Mucosa of stomach (tissue), 1 donor: ENCODE results near the gene PSAP.

ENCODE experiments used
- H3K27me3 ChIP-seq: one replicate; pipeline ENCODE4 v1.7.0; 2013; ENCODE audit warnings: mild to moderate bottlenecking, low read length; ENCODE audit not compliant: control insufficient read depth, insufficient read depth
- H3K36me3 ChIP-seq: one replicate; pipeline ENCODE4 v1.7.0; 2013; ENCODE audit warnings: low read length; ENCODE audit not compliant: control insufficient read depth, insufficient read depth
- H3K4me1 ChIP-seq: one replicate; pipeline ENCODE4 v1.7.0; 2013; ENCODE audit warnings: mild to moderate bottlenecking, low read length; ENCODE audit not compliant: control insufficient read depth, insufficient read depth
- H3K4me3 ChIP-seq: one replicate; pipeline ENCODE4 v1.7.0; 2013; ENCODE audit warnings: low read length
- H3K9ac ChIP-seq: one replicate; pipeline ENCODE4 v1.7.0; 2013; ENCODE audit warnings: mild to moderate bottlenecking, low read length, moderate library complexity
- H3K9me3 ChIP-seq: one replicate; pipeline ENCODE4 v1.7.0; 2013; ENCODE audit warnings: mild to moderate bottlenecking, low read length, moderate library complexity; ENCODE audit not compliant: control insufficient read depth
- donor health status: Pancreatic carcinoma.

PSAP gene

GRCh38 chr10:71848325-71849275, 2.5 kb downstream of the PSAP start:
- no peak overlapping the region for H3K4me3 ChIP-seq

GRCh38 chr10:71847418-71847817, 3.6 kb downstream of the PSAP start:
- H3K4me3 ChIP-seq: no peak overlapping the region
- peaks cover 4% of the 10 kb centered on the region for H3K4me1 ChIP-seq
- H3K9me3 ChIP-seq: no peaks in the 10 kb centered on the region
- no peak overlapping the region for H3K9ac ChIP-seq
- no peaks in the 10 kb centered on the region for H3K36me3 ChIP-seq
- no peaks in the 10 kb centered on the region for H3K27me3 ChIP-seq

More at GRCh38 chr10:71848325-71849275, 2.5 kb downstream of the PSAP start:
- H3K4me1 ChIP-seq: peaks cover 4% of the 10 kb centered on the region
- no peak overlapping the region for H3K9ac ChIP-seq
- H3K36me3 ChIP-seq: no peaks in the 10 kb centered on the region
- H3K9me3 ChIP-seq: no peaks in the 10 kb centered on the region
- H3K27me3 ChIP-seq: no peaks in the 10 kb centered on the region

- Histone ChIP-seq H3K36me3 (no peaks in the 10 kb centered on the region), H3K9ac (no peak overlapping the region), H3K27me3 (no peaks in the 10 kb centered on the region), H3K4me3 (no peak overlapping the region), H3K9me3 (no peaks in the 10 kb centered on the region), H3K4me1 (peaks cover 4% of the 10 kb centered on the region)
Measured at GRCh38 chr10:71846816-71847215, 4.2 kb downstream of the PSAP start.

- Histone ChIP-seq H3K4me3 (no peak overlapping the region), H3K36me3 (no peaks in the 10 kb centered on the region), H3K9me3 (no peaks in the 10 kb centered on the region), H3K9ac (no peak overlapping the region), H3K27me3 (no peaks in the 10 kb centered on the region), H3K4me1 (peaks cover 4% of the 10 kb centered on the region)
Measured at GRCh38 chr10:71845410-71846405, 5.3 kb downstream of the PSAP start.

GRCh38 chr10:71844695-71845094, 6.4 kb downstream of the PSAP start:
- Histone ChIP-seq H3K9me3 (no peaks in the 10 kb centered on the region), H3K36me3 (no peaks in the 10 kb centered on the region), H3K27me3 (no peaks in the 10 kb centered on the region), H3K9ac (no peak overlapping the region), H3K4me3 (no peak overlapping the region), H3K4me1 (peaks cover 10% of the 10 kb centered on the region)

GRCh38 chr10:71844084-71844483, 7.0 kb downstream of the PSAP start:
- Histone ChIP-seq H3K4me1 (peaks cover 7% of the 10 kb centered on the region), H3K36me3 (no peaks in the 10 kb centered on the region)

GRCh38 chr10:71842856-71843686, 8.0 kb downstream of the PSAP start:
- Histone ChIP-seq H3K4me3 (no peak overlapping the region), H3K4me1 (peaks cover 12% of the 10 kb centered on the region)

More at GRCh38 chr10:71844084-71844483, 7.0 kb downstream of the PSAP start:
- no peaks in the 10 kb centered on the region for H3K9me3 ChIP-seq
- no peak overlapping the region for H3K4me3 ChIP-seq
- H3K9ac ChIP-seq: no peak overlapping the region
- H3K27me3 ChIP-seq: no peaks in the 10 kb centered on the region

GRCh38 chr10:71842422-71842821, 8.6 kb downstream of the PSAP start:
- Histone ChIP-seq H3K4me1 (peaks cover 18% of the 10 kb centered on the region), H3K36me3 (no peaks in the 10 kb centered on the region), H3K9ac (no peak overlapping the region), H3K27me3 (no peaks in the 10 kb centered on the region), H3K4me3 (no peak overlapping the region), H3K9me3 (no peaks in the 10 kb centered on the region)

More at GRCh38 chr10:71842856-71843686, 8.0 kb downstream of the PSAP start:
- no peaks in the 10 kb centered on the region for H3K27me3 ChIP-seq
- no peaks in the 10 kb centered on the region for H3K9me3 ChIP-seq
- H3K36me3 ChIP-seq: no peaks in the 10 kb centered on the region
- no peak overlapping the region for H3K9ac ChIP-seq

DNA sequence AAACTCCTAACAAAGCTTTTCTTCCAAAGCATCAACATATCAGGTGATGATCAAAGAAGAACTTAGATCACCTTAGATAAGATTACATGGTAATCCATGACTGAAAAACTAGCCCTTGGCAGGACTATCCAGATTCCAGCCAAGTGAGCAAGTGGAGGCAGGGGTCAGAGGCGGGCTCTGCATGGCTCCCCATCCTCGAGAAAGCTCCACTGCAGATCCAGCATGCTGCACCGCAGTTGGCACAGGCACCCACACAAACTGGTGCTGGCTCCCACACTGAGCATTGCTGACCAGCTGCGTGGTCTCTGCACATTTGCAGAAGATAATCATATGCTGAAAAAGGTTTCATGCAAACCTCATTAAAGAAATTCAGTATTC, 10.1 kb downstream of the PSAP start:
- H3K9ac ChIP-seq: no peak overlapping the region
- H3K27me3 ChIP-seq: no peaks in the 10 kb centered on the region
- H3K36me3 ChIP-seq: no peaks in the 10 kb centered on the region
- no peak overlapping the region for H3K4me3 ChIP-seq
- peaks cover 29% of the 10 kb centered on the region for H3K4me1 ChIP-seq
- H3K9me3 ChIP-seq: no peaks in the 10 kb centered on the region

GRCh38 chr10:71840177-71840957, 10.7 kb downstream of the PSAP start:
- H3K9ac ChIP-seq: no peak overlapping the region
- no peaks in the 10 kb centered on the region for H3K36me3 ChIP-seq
- H3K4me1 ChIP-seq: peaks cover 34% of the 10 kb centered on the region
- H3K9me3 ChIP-seq: no peaks in the 10 kb centered on the region
- H3K27me3 ChIP-seq: no peaks in the 10 kb centered on the region
- no peak overlapping the region for H3K4me3 ChIP-seq
